ENCODE measurements around the gene HCFC1. TPM values are rescaled to one million over a fixed set of nuclear protein-coding genes. Genes with fewer than 3 reads are reported as not detected.

The HCFC1 gene
- total RNA-seq, 1 experiment from 2014 or later: 77.7 TPM

DNA sequence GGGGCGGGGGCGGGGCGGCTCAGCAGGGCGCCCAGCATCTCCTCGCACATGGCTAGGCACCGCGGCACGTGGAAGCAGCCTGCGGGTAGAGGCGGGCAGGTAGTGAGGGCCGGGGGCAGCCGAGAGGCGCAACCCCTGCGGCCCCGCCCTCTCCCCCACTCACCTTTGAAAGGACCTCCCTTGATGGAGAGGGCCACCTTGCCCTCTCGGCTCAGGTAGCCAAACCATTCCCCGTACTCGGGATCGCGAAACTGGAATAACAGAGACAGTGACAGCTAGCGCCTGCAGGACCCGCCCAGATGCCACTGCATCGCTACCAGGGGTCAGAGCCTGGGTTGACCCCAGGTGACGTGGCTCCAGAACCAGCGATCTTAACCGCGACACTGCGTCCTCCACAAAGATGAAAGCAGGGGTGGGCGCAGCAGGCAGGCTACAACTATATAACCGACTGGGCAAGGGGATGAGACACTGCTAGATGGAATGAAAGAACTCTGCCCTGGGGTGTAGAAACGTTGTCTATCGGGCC, 36.2 kb downstream of the HCFC1 start:
- CTCF ChIA-PET: no interaction called here
- no peak for DNase-seq
- Mint-ChIP-seq H3K27me3 (ENCODE audit: unreplicated experiment) (no peaks in the 10 kb centered on the region), H3K36me3 (ENCODE audit: insufficient read depth, unreplicated experiment) (peaks cover 39% of the 10 kb centered on the region), H3K27ac (ENCODE audit: unreplicated experiment) (no peak overlapping the region), H3K4me1 (ENCODE audit: low read depth, unreplicated experiment) (no peaks in the 10 kb centered on the region), H3K4me3 (ENCODE audit: low read depth, unreplicated experiment) (peak overlapping the region; percentile 67), H3K9me3 (ENCODE audit: low read depth, unreplicated experiment) (no peaks in the 10 kb centered on the region)
- intact Hi-C loops (cut with micrococcal nuclease; ENCODE audit: unreplicated experiment): no loop called here
- TF ChIP-seq CTCF (IDR thresholded peaks at IDR 0.05; ENCODE audit: unreplicated experiment): no peak
- BruUV-seq (replicated peaks): no TSS peak

DNA sequence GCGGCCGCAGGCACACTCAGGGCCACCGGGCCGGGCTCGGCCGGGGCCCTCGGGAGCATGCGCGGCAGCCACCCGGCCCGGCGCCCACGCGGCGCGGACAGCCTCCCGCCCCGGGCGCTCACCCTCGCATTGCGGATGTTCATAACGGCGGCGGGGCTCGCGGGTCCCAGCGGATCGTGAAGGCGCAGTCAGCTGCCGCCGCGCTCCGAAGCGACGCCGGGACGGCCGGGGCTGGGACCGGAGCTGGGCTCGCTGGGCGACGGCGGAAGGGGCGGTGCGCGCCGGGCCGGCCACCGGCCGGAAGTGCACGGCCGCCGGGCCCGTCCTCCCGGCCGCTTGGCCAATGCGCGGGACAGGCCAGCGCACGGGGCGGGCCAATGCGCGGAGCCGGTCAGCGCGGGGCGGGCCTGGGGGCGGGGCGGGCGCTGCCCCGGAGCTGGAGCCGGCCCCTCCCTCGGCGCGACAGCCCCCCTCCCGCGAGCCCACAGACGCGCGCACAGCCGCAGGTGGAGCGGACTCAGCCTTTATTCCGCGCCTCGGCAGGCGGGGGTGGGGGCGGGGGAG, 36.8 kb downstream of the HCFC1 start, which contains the start of gene NAA10:
NAA10 (minus strand) TSS at position 276 of the 564 bp plus-strand sequence; CDS start at position 143, 133 bp downstream.
- CTCF ChIA-PET: interaction anchor here (1.2 kb wide), 1 partner anchor 12 kb away, joined by 3 read pairs; no protein-coding TSS in a partner anchor
- TF ChIP-seq CTCF (IDR thresholded peaks at IDR 0.05; ENCODE audit: unreplicated experiment): no peak
- H3K4me3 Mint-ChIP-seq (ENCODE audit: low read depth, unreplicated experiment): peak within 1 kb of the TSS; percentile 80
- no peaks in the 10 kb centered on the region for H3K9me3 Mint-ChIP-seq (ENCODE audit: low read depth, unreplicated experiment)
- DNase-seq: peak; percentile 83
- intact Hi-C loops (cut with micrococcal nuclease; ENCODE audit: unreplicated experiment): no loop called here
- peaks cover 39% of the 10 kb centered on the region for H3K36me3 Mint-ChIP-seq (ENCODE audit: insufficient read depth, unreplicated experiment)
- no TSS peak for BruUV-seq (replicated peaks)
- H3K27ac Mint-ChIP-seq (ENCODE audit: unreplicated experiment): peak within 1 kb of the TSS; percentile 33
- no peaks in the 10 kb centered on the region for H3K27me3 Mint-ChIP-seq (ENCODE audit: unreplicated experiment)
- no peaks in the 10 kb centered on the region for H3K4me1 Mint-ChIP-seq (ENCODE audit: low read depth, unreplicated experiment)

DNA sequence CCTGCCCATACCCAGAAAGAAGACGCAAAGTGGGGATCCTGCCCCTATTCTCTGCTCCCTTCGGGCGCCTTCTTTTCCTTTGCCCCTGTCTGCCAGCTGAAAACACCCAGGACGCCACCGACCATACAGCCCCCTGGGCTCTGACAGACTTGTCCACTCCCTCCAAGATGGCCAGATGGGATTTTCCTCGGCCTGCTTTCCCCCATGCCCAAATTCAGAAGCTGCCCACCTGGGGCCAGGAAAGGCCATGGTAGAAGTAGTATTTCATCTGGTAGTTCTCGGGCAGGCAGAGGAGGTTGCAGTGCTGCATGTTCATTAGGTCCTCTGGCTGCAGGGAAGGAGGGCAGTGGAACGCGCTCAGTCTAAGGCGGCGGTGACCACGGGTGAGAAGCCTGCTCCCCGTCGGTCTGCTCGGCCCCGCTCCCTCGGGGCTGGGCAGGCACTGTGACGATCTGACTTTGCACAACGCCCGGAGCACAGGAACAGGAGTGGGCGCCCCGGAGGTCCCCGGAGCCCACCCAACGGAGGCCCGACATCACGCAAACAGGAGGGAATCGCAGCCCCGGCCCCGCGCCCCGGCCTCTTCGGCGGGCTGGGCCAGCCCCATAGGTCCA, 37.4 kb downstream of the HCFC1 start:
- H3K9me3 Mint-ChIP-seq (ENCODE audit: low read depth, unreplicated experiment): no peaks in the 10 kb centered on the region
- BruUV-seq (replicated peaks): no TSS peak
- DNase-seq: no peak
- H3K27ac Mint-ChIP-seq (ENCODE audit: unreplicated experiment): peak overlapping the region; percentile 33
- peaks cover 39% of the 10 kb centered on the region for H3K36me3 Mint-ChIP-seq (ENCODE audit: insufficient read depth, unreplicated experiment)
- no peaks in the 10 kb centered on the region for H3K27me3 Mint-ChIP-seq (ENCODE audit: unreplicated experiment)
- intact Hi-C loops (cut with micrococcal nuclease; ENCODE audit: unreplicated experiment): no loop called here
- H3K4me1 Mint-ChIP-seq (ENCODE audit: low read depth, unreplicated experiment): no peaks in the 10 kb centered on the region
- TF ChIP-seq CTCF (IDR thresholded peaks at IDR 0.05; ENCODE audit: unreplicated experiment): no peak
- CTCF ChIA-PET: interaction anchor here (1.2 kb wide), 1 partner anchor 13 kb away, joined by 3 read pairs; no protein-coding TSS in a partner anchor
- H3K4me3 Mint-ChIP-seq (ENCODE audit: low read depth, unreplicated experiment): peak overlapping the region; percentile 80

- Mint-ChIP-seq H3K9me3 (ENCODE audit: low read depth, unreplicated experiment) (no peaks in the 10 kb centered on the region), H3K27ac (ENCODE audit: unreplicated experiment) (peak overlapping the region; percentile 33)
- no peak for DNase-seq
These were observed 37.9 kb downstream of the HCFC1 start for GRCh38 chrX:153933748-153934147.

More at GRCh38 chrX:153933748-153934147, 37.9 kb downstream of the HCFC1 start:
- Mint-ChIP-seq H3K4me3 (ENCODE audit: low read depth, unreplicated experiment) (peak overlapping the region; percentile 80), H3K36me3 (ENCODE audit: insufficient read depth, unreplicated experiment) (peaks cover 39% of the 10 kb centered on the region), H3K4me1 (ENCODE audit: low read depth, unreplicated experiment) (no peaks in the 10 kb centered on the region), H3K27me3 (ENCODE audit: unreplicated experiment) (no peaks in the 10 kb centered on the region)
- intact Hi-C loops (cut with micrococcal nuclease; ENCODE audit: unreplicated experiment): no loop called here
- CTCF ChIA-PET: interaction anchor here (1.2 kb wide), 1 partner anchor 13 kb away, joined by 3 read pairs; no protein-coding TSS in a partner anchor
- TSS peak; percentile 52 for BruUV-seq (replicated peaks)
- no peak for TF ChIP-seq CTCF (IDR thresholded peaks at IDR 0.05; ENCODE audit: unreplicated experiment)
